Ishikawa (cell line): Measurements from ENCODE around the gene UBE3A.

Experiments
- CEBPB ChIP-seq: IDR thresholded peaks from 2 replicates; pipeline ENCODE4 v1.6.1; 2012
- CREB1 ChIP-seq: IDR thresholded peaks from 2 replicates; pipeline ENCODE4 v1.6.1; 2012; ENCODE audit warnings: low read depth
- EGR1 ChIP-seq: IDR thresholded peaks from 2 replicates; pipeline ENCODE4 v1.6.1; 2012
- EP300 ChIP-seq: IDR thresholded peaks from 2 replicates; pipeline ENCODE4 v1.6.1; 2012; ENCODE audit warnings: borderline replicate concordance
- FOXM1 ChIP-seq: IDR thresholded peaks from 2 replicates; pipeline ENCODE4 v1.6.1; 2012; ENCODE audit warnings: low read depth, borderline replicate concordance
- NFIC ChIP-seq: IDR thresholded peaks from 2 replicates; pipeline ENCODE4 v1.6.1; 2012
- RAD21 ChIP-seq: IDR thresholded peaks from 2 replicates; pipeline ENCODE4 v1.6.1; 2012; ENCODE audit warnings: low read depth
- TAF1 ChIP-seq: IDR thresholded peaks from 2 replicates; pipeline ENCODE4 v1.6.1; 2012; ENCODE audit warnings: low read depth, mild to moderate bottlenecking
- TCF12 ChIP-seq: IDR thresholded peaks from 2 replicates; pipeline ENCODE4 v1.6.1; 2012; ENCODE audit warnings: low read depth
- TEAD4 ChIP-seq: IDR thresholded peaks from 2 replicates; pipeline ENCODE4 v1.6.1; 2012
- YY1 ChIP-seq: IDR thresholded peaks from 2 replicates; pipeline ENCODE4 v1.6.1; 2012; ENCODE audit warnings: low read depth
- ZBTB7A ChIP-seq: IDR thresholded peaks from 2 replicates; pipeline ENCODE4 v1.6.1; 2012; ENCODE audit warnings: low read depth
- TF ChIP-seq, protein P1 (sequence below): IDR thresholded peaks from 2 replicates; pipeline ENCODE4 v1.6.1; 2012; ENCODE audit warnings: low read depth, mild to moderate bottlenecking
- TF ChIP-seq, protein P2 (sequence below): IDR thresholded peaks from 2 replicates; pipeline ENCODE4 v1.6.1; 2012
- TF ChIP-seq, protein P3 (sequence below): IDR thresholded peaks from 2 replicates; pipeline ENCODE4 v1.6.1; 2012

UBE3A gene

DNA sequence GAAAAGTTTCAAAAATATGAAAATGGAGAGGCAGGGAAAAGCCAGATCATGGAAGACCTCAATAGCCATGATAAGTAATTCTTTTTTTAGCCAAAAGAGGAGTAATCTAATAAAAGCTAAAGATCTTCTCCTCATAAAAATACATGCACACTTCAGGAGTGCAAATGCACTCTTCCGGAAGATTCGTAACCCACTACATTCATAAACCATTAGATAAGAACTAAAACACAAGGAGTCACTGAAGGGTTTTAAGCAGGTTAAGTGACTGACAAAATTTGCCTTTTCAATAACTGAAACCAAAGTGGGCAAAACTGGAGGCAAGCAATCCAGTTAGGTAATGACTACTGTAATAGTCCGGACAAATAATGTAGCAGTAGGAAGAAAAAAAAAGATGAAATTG is 46.0 kb downstream of the UBE3A start:
- no peak for TF ChIP-seq RAD21
- no peak for TF ChIP-seq TEAD4
- no peak for TF ChIP-seq CEBPB
- TF ChIP-seq, protein P1, sequence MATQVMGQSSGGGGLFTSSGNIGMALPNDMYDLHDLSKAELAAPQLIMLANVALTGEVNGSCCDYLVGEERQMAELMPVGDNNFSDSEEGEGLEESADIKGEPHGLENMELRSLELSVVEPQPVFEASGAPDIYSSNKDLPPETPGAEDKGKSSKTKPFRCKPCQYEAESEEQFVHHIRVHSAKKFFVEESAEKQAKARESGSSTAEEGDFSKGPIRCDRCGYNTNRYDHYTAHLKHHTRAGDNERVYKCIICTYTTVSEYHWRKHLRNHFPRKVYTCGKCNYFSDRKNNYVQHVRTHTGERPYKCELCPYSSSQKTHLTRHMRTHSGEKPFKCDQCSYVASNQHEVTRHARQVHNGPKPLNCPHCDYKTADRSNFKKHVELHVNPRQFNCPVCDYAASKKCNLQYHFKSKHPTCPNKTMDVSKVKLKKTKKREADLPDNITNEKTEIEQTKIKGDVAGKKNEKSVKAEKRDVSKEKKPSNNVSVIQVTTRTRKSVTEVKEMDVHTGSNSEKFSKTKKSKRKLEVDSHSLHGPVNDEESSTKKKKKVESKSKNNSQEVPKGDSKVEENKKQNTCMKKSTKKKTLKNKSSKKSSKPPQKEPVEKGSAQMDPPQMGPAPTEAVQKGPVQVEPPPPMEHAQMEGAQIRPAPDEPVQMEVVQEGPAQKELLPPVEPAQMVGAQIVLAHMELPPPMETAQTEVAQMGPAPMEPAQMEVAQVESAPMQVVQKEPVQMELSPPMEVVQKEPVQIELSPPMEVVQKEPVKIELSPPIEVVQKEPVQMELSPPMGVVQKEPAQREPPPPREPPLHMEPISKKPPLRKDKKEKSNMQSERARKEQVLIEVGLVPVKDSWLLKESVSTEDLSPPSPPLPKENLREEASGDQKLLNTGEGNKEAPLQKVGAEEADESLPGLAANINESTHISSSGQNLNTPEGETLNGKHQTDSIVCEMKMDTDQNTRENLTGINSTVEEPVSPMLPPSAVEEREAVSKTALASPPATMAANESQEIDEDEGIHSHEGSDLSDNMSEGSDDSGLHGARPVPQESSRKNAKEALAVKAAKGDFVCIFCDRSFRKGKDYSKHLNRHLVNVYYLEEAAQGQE = no peak
- TF ChIP-seq FOXM1 = no peak
- TF ChIP-seq CREB1 = no peak
- TF ChIP-seq EP300 = no peak
- TF ChIP-seq TCF12 = no peak
- TF ChIP-seq EGR1 = no peak
- no peak for TF ChIP-seq TAF1
- TF ChIP-seq, protein P2, sequence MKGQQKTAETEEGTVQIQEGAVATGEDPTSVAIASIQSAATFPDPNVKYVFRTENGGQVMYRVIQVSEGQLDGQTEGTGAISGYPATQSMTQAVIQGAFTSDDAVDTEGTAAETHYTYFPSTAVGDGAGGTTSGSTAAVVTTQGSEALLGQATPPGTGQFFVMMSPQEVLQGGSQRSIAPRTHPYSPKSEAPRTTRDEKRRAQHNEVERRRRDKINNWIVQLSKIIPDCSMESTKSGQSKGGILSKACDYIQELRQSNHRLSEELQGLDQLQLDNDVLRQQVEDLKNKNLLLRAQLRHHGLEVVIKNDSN = no peak
- no peak for TF ChIP-seq ZBTB7A
- no peak for TF ChIP-seq YY1
- TF ChIP-seq, protein P3, sequence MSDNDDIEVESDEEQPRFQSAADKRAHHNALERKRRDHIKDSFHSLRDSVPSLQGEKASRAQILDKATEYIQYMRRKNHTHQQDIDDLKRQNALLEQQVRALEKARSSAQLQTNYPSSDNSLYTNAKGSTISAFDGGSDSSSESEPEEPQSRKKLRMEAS = no peak

DNA sequence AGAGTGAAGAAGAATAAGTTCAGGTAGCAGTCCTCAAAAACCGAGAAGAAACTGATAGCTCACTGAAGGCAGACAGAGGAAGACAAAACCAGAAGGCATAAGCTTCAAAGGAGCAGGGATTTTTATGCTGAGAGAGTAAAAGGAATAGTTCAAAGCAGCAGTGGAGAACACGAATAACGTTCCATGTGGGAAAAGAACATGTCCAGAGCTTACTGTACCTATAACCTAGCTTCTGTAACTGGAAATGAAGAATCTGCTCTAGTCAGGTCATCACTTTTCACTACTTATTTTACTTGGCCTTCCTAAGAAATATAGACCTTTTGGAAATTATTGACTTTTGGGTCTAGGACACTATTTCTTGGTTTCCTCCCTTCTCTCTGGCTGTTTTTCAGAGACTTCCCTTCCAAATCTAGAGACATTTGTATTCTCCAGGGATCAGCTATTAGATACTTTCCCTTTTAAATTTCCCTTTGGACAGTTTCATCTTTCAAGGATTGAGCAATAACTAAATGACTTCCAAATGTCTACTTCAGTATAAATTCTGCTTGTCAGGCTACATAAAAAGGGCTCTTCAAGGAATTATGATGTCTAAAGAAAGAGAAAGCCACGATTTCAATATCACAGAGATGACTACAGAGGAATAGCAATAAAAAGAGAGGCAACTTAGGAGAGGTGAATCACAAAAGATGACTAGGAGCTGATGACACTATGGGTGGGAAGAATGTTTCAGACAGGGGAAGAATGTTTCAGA is 46.7 kb downstream of the UBE3A start:
- no peak for TF ChIP-seq CEBPB
- TF ChIP-seq EP300 = no peak
- TF ChIP-seq TCF12 = no peak
- TF ChIP-seq ZBTB7A = no peak
- TF ChIP-seq, protein P2 = no peak
- TF ChIP-seq TEAD4 = no peak
- TF ChIP-seq NFIC = no peak
- no peak for TF ChIP-seq RAD21
- TF ChIP-seq, protein P3 = no peak
- TF ChIP-seq, protein P1 = no peak
- no peak for TF ChIP-seq EGR1
- no peak for TF ChIP-seq CREB1
- no peak for TF ChIP-seq YY1
- no peak for TF ChIP-seq FOXM1
- no peak for TF ChIP-seq TAF1

DNA sequence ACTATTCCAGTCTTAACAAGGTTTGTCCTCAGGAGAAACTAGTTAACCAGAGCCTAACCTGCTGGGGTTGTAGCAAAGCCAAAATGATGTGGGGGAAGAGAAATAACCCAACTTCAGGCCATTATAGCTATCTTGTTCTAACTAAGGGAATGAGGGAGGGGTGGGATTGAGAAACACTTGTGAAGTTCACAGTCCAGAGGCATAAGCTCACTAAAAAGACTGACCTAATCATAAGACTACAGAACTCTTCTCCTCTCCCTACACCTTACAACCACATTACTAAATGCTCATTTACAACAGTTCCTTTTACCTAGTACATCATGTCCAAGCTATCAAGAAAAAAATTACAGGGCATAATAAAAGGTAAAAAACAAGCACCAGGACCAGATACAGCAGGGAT is 52.8 kb downstream of the UBE3A start:
- no peak for TF ChIP-seq EGR1
- TF ChIP-seq TAF1 = no peak
- TF ChIP-seq ZBTB7A = no peak
- TF ChIP-seq, protein P1 = no peak
- TF ChIP-seq TCF12 = no peak
- TF ChIP-seq CREB1 = no peak
- TF ChIP-seq EP300 = no peak
- TF ChIP-seq FOXM1 = no peak
- TF ChIP-seq TEAD4 = no peak
- no peak for TF ChIP-seq CEBPB
- TF ChIP-seq, protein P2 = no peak
- no peak for TF ChIP-seq RAD21
- TF ChIP-seq, protein P3 = no peak
- TF ChIP-seq YY1 = no peak
- no peak for TF ChIP-seq NFIC
